ENCODE results near the gene TAT. TPM values are rescaled to one million over a fixed set of nuclear protein-coding genes. Genes with fewer than 3 reads are reported as not detected.

Gene TAT
- total and polyA plus RNA-seq, 9 donors: 0.02 to 1.3 (median 0.34) TPM; not detected in 4

DNA sequence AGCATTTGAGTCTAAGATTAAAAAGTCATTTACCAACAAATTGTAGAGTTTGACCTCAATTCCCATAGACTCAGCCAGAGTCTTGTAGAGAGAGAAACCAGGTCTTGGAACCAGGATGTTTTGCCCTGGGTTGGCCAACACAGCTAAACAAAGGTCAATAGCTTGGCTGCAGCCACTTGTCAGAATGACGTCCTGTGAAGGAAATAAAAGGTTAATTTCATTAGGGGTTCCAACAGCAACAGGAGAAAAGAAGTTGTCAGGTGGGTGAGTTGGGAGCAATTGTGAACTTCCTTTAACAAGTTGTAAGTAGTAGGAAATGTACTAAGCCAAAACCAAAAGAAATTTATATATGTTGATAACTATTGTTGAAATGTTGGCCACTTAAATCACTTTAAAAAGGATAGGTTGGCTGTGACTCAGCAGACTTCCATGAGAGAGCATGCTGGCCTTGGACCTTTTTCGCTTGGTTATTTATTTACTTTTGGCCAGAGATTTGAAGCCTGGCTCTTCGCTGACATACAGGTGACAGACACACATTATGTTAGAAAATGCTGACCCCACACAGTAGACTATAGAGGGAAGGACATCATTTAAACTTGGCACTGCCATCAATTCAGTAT lies 4.3 kb downstream of the TAT start:
- TF ChIP-seq, protein P1, sequence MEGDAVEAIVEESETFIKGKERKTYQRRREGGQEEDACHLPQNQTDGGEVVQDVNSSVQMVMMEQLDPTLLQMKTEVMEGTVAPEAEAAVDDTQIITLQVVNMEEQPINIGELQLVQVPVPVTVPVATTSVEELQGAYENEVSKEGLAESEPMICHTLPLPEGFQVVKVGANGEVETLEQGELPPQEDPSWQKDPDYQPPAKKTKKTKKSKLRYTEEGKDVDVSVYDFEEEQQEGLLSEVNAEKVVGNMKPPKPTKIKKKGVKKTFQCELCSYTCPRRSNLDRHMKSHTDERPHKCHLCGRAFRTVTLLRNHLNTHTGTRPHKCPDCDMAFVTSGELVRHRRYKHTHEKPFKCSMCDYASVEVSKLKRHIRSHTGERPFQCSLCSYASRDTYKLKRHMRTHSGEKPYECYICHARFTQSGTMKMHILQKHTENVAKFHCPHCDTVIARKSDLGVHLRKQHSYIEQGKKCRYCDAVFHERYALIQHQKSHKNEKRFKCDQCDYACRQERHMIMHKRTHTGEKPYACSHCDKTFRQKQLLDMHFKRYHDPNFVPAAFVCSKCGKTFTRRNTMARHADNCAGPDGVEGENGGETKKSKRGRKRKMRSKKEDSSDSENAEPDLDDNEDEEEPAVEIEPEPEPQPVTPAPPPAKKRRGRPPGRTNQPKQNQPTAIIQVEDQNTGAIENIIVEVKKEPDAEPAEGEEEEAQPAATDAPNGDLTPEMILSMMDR (IDR thresholded peaks at IDR 0.05): no peak
- TF ChIP-seq EP300 (IDR thresholded peaks at IDR 0.05) (no peak), POLR2A (IDR thresholded peaks at IDR 0.05) (no peak)
- WGBS, 3 donors: 52 to 62% (median 62%) methylated on average over 3 of the region's 3 CpGs
- H3K4me3 ChIP-seq: no peak overlapping the region

GRCh38 chr16:71570144-71570543 lies 6.7 kb downstream of the TAT start:
- WGBS, 3 donors: 93 to 97% (median 95%) methylated on average over 8 of the region's 8 CpGs
- TF ChIP-seq EP300 (IDR thresholded peaks at IDR 0.05) (no peak), POLR2A (IDR thresholded peaks at IDR 0.05) (no peak)
- TF ChIP-seq, protein P1 (IDR thresholded peaks at IDR 0.05): no peak
- Histone ChIP-seq H3K4me3 (no peak overlapping the region), H3K36me3 (no peaks in the 10 kb centered on the region), H3K27me3 (no peaks in the 10 kb centered on the region), H3K27ac (no peak overlapping the region), H3K4me1 (ENCODE audit: insufficient read depth) (peaks cover 5% of the 10 kb centered on the region), H3K9me3 (no peaks in the 10 kb centered on the region)
- DNase-seq: no peak
- intact Hi-C loops (cut with DNase I): no loop called here

More for the DNA sequence above, 4.3 kb downstream of the TAT start:
- intact Hi-C loops (cut with DNase I): no loop called here
- H3K27ac ChIP-seq: no peak overlapping the region
- H3K36me3 ChIP-seq: no peaks in the 10 kb centered on the region
- no peak for DNase-seq
- no peaks in the 10 kb centered on the region for H3K9me3 ChIP-seq
- H3K4me1 ChIP-seq (ENCODE audit: insufficient read depth): no peaks in the 10 kb centered on the region
- H3K27me3 ChIP-seq: no peaks in the 10 kb centered on the region

DNA sequence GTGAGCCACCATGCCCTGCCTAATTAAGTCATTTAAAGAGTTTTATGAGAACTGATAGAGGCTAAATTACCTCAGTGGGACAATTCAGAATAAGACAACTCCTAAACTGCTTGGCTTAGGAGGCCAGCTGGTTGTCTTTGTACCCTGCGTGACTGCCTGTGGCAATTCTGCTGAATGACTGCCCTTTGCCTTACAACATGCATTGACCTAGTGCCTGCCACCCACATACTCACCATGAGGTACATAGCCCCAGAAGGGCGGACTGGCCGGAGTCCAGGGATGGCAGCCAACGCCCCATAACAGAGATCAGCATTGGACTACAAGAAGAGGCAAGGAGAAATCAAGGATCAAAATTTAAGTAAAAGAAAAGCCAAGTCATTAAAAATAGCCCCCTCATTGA lies 7.3 kb downstream of the TAT start:
- H3K36me3 ChIP-seq: no peaks in the 10 kb centered on the region
- DNase-seq: no peak
- WGBS, 3 donors: 90 to 92% (median 91%) methylated on average over 4 of the region's 4 CpGs
- peaks cover 5% of the 10 kb centered on the region for H3K4me1 ChIP-seq (ENCODE audit: insufficient read depth)
- H3K4me3 ChIP-seq: no peak overlapping the region
- no peak for TF ChIP-seq POLR2A (IDR thresholded peaks at IDR 0.05)
- no peak for TF ChIP-seq EP300 (IDR thresholded peaks at IDR 0.05)
- TF ChIP-seq, protein P1 (IDR thresholded peaks at IDR 0.05): no peak
- H3K27me3 ChIP-seq: no peaks in the 10 kb centered on the region
- H3K9me3 ChIP-seq: no peaks in the 10 kb centered on the region
- no peak overlapping the region for H3K27ac ChIP-seq
- intact Hi-C loops (cut with DNase I): no loop called here

- no peak overlapping the region for H3K27ac ChIP-seq
- intact Hi-C loops (cut with DNase I): no loop called here
- TF ChIP-seq EP300 (IDR thresholded peaks at IDR 0.05) (no peak), POLR2A (IDR thresholded peaks at IDR 0.05) (no peak)
- TF ChIP-seq, protein P1 (IDR thresholded peaks at IDR 0.05): no peak
- H3K4me3 ChIP-seq: no peak overlapping the region
- H3K4me1 ChIP-seq (ENCODE audit: insufficient read depth): peaks cover 5% of the 10 kb centered on the region
- H3K36me3 ChIP-seq: no peaks in the 10 kb centered on the region
- H3K9me3 ChIP-seq: no peaks in the 10 kb centered on the region
- peak in 1 of 5 donors; percentile 40 for DNase-seq
- no peaks in the 10 kb centered on the region for H3K27me3 ChIP-seq
- 11 to 13% (median 12%) methylated on average over 4 of the region's 4 CpGs for WGBS, 3 donors
Measured at GRCh38 chr16:71568551-71568950, 8.3 kb downstream of the TAT start.
